HepG2 (cell line): ENCODE measurements around the gene MCOLN1. TPM values are rescaled to one million over a fixed set of nuclear protein-coding genes. Genes with fewer than 3 reads are reported as not detected.

ENCODE experiments used
- FOXA1 ChIP-seq, 2 experiments: fragments of 450-650 bp in 1 of 2; sonication (generic) in 1 of 2; formaldehyde crosslinking in 1 of 2; IDR thresholded peaks; 2 replicates each; pipeline versions ENCODE4 v1.4.0 to v1.6.1; 2016 to 2020; ENCODE audit warnings: missing genetic modification reagents in 1 of 2
- FOXM1 ChIP-seq: sonication (generic); formaldehyde crosslinking; IDR thresholded peaks from 2 replicates; pipeline ENCODE4 v1.5.0; 2020; ENCODE audit warnings: missing genetic modification reagents
- GPN1 ChIP-seq: sonication (generic); formaldehyde crosslinking; IDR thresholded peaks from 2 replicates; pipeline ENCODE4 v1.5.1; 2020; ENCODE audit warnings: missing genetic modification reagents, borderline replicate concordance
- KDM4B ChIP-seq: sonication (generic); formaldehyde crosslinking; IDR thresholded peaks from 2 replicates; pipeline ENCODE4 v1.4.0; 2020; ENCODE audit warnings: missing genetic modification reagents
- KLF6 ChIP-seq: IDR thresholded peaks from 2 replicates; pipeline ENCODE4 v1.8.0; 2016; ENCODE audit warnings: missing biosample characterization, missing genetic modification reagents
- KMT2B ChIP-seq: IDR thresholded peaks from 2 replicates; pipeline ENCODE4 v1.6.1; 2016; ENCODE audit warnings: missing genetic modification reagents, missing compliant biosample characterization
- MAF1 ChIP-seq: sonication (generic); formaldehyde crosslinking; IDR thresholded peaks from 2 replicates; pipeline ENCODE4 v1.5.0; 2020; ENCODE audit warnings: missing genetic modification reagents, borderline replicate concordance
- MXI1 ChIP-seq: IDR thresholded peaks from 3 replicates; pipeline ENCODE4 v1.6.1; 2012; ENCODE audit warnings: low read depth, low read length, inconsistent platforms, borderline replicate concordance
- NFYB ChIP-seq: sonication (generic); formaldehyde crosslinking; IDR thresholded peaks from 2 replicates; pipeline ENCODE4 v1.4.0; 2020; ENCODE audit warnings: missing genetic modification reagents
- RBFOX2 ChIP-seq: fragments of 200-400 bp; formaldehyde crosslinking; IDR thresholded peaks from 2 replicates; pipeline ENCODE4 v1.6.1; 2017; ENCODE audit warnings: low read depth, mild to moderate bottlenecking, low read length
- RXRA ChIP-seq: sonication (generic); formaldehyde crosslinking; IDR thresholded peaks from 2 replicates; pipeline ENCODE4 v1.5.1; 2020; ENCODE audit warnings: missing genetic modification reagents
- SNRNP70 ChIP-seq: fragments of 200-400 bp; formaldehyde crosslinking; IDR thresholded peaks from 2 replicates; pipeline ENCODE4 v1.6.1; 2017; ENCODE audit warnings: mild to moderate bottlenecking, low read depth, low read length, moderate library complexity
- STAG1 ChIP-seq: sonication (generic); formaldehyde crosslinking; IDR thresholded peaks from 2 replicates; pipeline ENCODE4 v1.4.0; 2020; ENCODE audit warnings: missing genetic modification reagents
- THAP8 ChIP-seq: sonication (generic); formaldehyde crosslinking; IDR thresholded peaks from 2 replicates; pipeline ENCODE4 v1.5.1; 2020; ENCODE audit warnings: missing genetic modification reagents, mild to moderate bottlenecking, borderline replicate concordance
- ZNF225 ChIP-seq: sonication (generic); formaldehyde crosslinking; IDR thresholded peaks from 2 replicates; pipeline ENCODE4 v1.4.0; 2020; ENCODE audit warnings: mild to moderate bottlenecking, missing genetic modification reagents
- ZNF292 ChIP-seq: sonication (generic); formaldehyde crosslinking; IDR thresholded peaks from 2 replicates; pipeline ENCODE4 v1.8.1; 2022; ENCODE audit warnings: mild to moderate bottlenecking, low read depth, missing genetic modification reagents, borderline replicate concordance
- ZNF326 ChIP-seq: sonication (generic); formaldehyde crosslinking; IDR thresholded peaks from 2 replicates; pipeline ENCODE4 v1.4.0; 2020; ENCODE audit warnings: missing genetic modification reagents, borderline replicate concordance
- ZNF740 ChIP-seq: sonication (generic); formaldehyde crosslinking; IDR thresholded peaks from 2 replicates; pipeline ENCODE4 v1.4.0; 2020; ENCODE audit warnings: missing genetic modification reagents
- ZNF777 ChIP-seq: sonication (generic); formaldehyde crosslinking; IDR thresholded peaks from 2 replicates; pipeline ENCODE4 v1.4.0; 2020; ENCODE audit warnings: missing genetic modification reagents
- polyA plus RNA-seq, 8 experiments: library from polyadenylated mRNA; depleted of rRNA in 3 of 8; stranded (reverse) in 7 of 8; unstranded in 1 of 8; fragments of >200 nt; fragmentation: Illumina TruSeq in 4 of 8; extraction: Trizol in 4 of 8; gene quantifications; 2 replicates each; pipeline versions ENCODE4 v1.2.1 to v1.2.3, GENCODE V29; 2011 to 2016; ENCODE audit warnings: low read depth in 4 of 8, missing spikeins in 1 of 8, mixed read lengths in 1 of 8; ENCODE audit not compliant: insufficient read depth in 1 of 8
- total RNA-seq, 5 experiments: library from RNA; depleted of rRNA; stranded (reverse); fragments of >200 nt; fragmentation: Illumina TruSeq; extraction: Trizol; gene quantifications; 2 replicates each; pipeline ENCODE4 v1.2.3, GENCODE V29; 2016; ENCODE audit warnings: low read depth in 1 of 5
- TF ChIP-seq, protein P1 (sequence below): sonication (generic); formaldehyde crosslinking; IDR thresholded peaks from 2 replicates; pipeline ENCODE4 v1.4.0; 2020; ENCODE audit warnings: missing genetic modification reagents, borderline replicate concordance
- TF ChIP-seq, protein P2 (sequence below): sonication (generic); formaldehyde crosslinking; IDR thresholded peaks from 2 replicates; pipeline ENCODE4 v1.4.0; 2020; ENCODE audit warnings: missing genetic modification reagents, mild to moderate bottlenecking, borderline replicate concordance
- TF ChIP-seq, protein P3 (sequence below): sonication (generic); formaldehyde crosslinking; IDR thresholded peaks from 2 replicates; pipeline ENCODE4 v1.4.0; 2020; ENCODE audit warnings: low read depth, mild to moderate bottlenecking, missing genetic modification reagents

MCOLN1 gene
- total and polyA plus RNA-seq, 2 of the 13 experiments (the other 11 are each of a cell fraction or from before 2014, with no cell fraction given) = 3.4 to 15.7 TPM

DNA sequence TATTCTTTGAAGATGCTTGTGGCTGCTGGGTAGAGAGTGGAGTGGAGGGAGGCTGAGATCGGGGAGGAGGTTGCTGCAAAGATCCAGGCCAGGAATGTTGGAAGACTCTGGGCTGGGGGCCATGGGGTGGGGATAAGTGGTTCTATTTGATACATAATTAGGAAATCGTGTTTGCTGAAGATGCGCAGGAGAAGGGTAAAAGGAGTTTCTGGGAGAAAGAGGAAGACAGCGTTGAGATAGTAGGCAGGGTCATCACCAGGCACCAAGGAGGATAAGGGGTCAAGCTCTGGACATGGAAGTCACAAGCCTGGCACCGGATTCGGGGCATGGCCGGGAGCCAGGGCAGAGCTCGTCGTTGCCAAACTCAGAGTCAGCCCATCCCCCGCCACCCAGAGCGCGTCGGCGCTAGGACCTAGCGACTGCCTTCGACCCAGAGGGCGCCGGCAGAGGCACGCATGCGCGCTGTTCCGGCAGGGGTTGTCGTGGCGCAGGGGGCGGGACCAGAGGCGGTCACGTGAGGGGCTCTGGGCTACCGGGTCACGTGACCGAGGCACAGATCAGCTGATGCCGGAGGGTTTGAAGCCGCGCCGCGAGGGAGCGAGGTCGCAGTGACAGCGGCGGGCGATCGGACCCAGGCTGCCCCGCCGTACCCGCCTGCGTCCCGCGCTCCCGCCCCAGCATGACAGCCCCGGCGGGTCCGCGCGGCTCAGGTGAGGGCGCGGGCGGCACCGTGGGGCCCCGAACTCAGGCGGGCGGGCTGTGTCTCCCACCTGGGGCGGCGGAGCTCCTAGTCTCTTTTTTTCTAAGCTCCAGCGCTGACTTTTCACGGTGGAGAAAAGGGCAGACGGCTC, at the start of gene MCOLN1 (continued):
- no peak for TF ChIP-seq SNRNP70
- no peak for TF ChIP-seq THAP8 (CRISPR knock-in tag)
- peak; percentile 81 for TF ChIP-seq RBFOX2
- TF ChIP-seq, protein P1, sequence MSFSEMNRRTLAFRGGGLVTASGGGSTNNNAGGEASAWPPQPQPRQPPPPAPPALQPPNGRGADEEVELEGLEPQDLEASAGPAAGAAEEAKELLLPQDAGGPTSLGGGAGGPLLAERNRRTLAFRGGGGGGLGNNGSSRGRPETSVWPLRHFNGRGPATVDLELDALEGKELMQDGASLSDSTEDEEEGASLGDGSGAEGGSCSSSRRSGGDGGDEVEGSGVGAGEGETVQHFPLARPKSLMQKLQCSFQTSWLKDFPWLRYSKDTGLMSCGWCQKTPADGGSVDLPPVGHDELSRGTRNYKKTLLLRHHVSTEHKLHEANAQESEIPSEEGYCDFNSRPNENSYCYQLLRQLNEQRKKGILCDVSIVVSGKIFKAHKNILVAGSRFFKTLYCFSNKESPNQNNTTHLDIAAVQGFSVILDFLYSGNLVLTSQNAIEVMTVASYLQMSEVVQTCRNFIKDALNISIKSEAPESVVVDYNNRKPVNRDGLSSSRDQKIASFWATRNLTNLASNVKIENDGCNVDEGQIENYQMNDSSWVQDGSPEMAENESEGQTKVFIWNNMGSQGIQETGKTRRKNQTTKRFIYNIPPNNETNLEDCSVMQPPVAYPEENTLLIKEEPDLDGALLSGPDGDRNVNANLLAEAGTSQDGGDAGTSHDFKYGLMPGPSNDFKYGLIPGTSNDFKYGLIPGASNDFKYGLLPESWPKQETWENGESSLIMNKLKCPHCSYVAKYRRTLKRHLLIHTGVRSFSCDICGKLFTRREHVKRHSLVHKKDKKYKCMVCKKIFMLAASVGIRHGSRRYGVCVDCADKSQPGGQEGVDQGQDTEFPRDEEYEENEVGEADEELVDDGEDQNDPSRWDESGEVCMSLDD (CRISPR knock-in tag) = no peak
- TF ChIP-seq NFYB = peak; percentile 44
- peak; percentile 89 for TF ChIP-seq KLF6 (CRISPR knock-in tag)
- TF ChIP-seq, protein P2, sequence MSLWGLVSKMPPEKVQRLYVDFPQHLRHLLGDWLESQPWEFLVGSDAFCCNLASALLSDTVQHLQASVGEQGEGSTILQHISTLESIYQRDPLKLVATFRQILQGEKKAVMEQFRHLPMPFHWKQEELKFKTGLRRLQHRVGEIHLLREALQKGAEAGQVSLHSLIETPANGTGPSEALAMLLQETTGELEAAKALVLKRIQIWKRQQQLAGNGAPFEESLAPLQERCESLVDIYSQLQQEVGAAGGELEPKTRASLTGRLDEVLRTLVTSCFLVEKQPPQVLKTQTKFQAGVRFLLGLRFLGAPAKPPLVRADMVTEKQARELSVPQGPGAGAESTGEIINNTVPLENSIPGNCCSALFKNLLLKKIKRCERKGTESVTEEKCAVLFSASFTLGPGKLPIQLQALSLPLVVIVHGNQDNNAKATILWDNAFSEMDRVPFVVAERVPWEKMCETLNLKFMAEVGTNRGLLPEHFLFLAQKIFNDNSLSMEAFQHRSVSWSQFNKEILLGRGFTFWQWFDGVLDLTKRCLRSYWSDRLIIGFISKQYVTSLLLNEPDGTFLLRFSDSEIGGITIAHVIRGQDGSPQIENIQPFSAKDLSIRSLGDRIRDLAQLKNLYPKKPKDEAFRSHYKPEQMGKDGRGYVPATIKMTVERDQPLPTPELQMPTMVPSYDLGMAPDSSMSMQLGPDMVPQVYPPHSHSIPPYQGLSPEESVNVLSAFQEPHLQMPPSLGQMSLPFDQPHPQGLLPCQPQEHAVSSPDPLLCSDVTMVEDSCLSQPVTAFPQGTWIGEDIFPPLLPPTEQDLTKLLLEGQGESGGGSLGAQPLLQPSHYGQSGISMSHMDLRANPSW (CRISPR knock-in tag) = no peak
- 0 out of 2 replicates have a peak, but pooled peaks have one; percentile 18 for TF ChIP-seq ZNF777 (CRISPR knock-in tag)
- no peak; the same call in 1 of the 2 replicates for TF ChIP-seq ZNF225
- TF ChIP-seq ZNF740 (CRISPR knock-in tag) = no peak
- TF ChIP-seq FOXM1 (CRISPR knock-in tag) = no peak
- no peak for TF ChIP-seq FOXA1 (IDR thresholded peaks at IDR 0.05)
- TF ChIP-seq FOXA1 (CRISPR knock-in tag; IDR thresholded peaks at IDR 0.05) = peak; percentile 44; the same call in 1 of the 2 replicates
- TF ChIP-seq MXI1 = peak; percentile 93
- peak; percentile 81 for TF ChIP-seq KMT2B
- TF ChIP-seq ZNF292 (CRISPR knock-in tag) = no peak
- peak; percentile 81; the same call in 1 of the 2 replicates for TF ChIP-seq MAF1
- TF ChIP-seq, protein P3, sequence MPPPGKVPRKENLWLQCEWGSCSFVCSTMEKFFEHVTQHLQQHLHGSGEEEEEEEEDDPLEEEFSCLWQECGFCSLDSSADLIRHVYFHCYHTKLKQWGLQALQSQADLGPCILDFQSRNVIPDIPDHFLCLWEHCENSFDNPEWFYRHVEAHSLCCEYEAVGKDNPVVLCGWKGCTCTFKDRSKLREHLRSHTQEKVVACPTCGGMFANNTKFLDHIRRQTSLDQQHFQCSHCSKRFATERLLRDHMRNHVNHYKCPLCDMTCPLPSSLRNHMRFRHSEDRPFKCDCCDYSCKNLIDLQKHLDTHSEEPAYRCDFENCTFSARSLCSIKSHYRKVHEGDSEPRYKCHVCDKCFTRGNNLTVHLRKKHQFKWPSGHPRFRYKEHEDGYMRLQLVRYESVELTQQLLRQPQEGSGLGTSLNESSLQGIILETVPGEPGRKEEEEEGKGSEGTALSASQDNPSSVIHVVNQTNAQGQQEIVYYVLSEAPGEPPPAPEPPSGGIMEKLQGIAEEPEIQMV (CRISPR knock-in tag) = peak; percentile 63; the same call in 1 of the 2 replicates
- TF ChIP-seq KDM4B = peak; percentile 83; the same call in 1 of the 2 replicates
- TF ChIP-seq ZNF326 (CRISPR knock-in tag) = no peak
- TF ChIP-seq RXRA = peak; percentile 92
- no peak for TF ChIP-seq GPN1 (CRISPR knock-in tag)
- no peak for TF ChIP-seq STAG1 (CRISPR knock-in tag)
